Measurements from ENCODE around the gene CHD5.

The CHD5 gene

GRCh38 chr1:6172549-6172948 lies 7.6 kb downstream of the CHD5 start:
- DNase-seq = no peak

GRCh38 chr1:6171548-6172124 lies 8.5 kb downstream of the CHD5 start:
- no peak for DNase-seq

GRCh38 chr1:6170742-6171201 lies 9.3 kb downstream of the CHD5 start:
- no peak for DNase-seq

GRCh38 chr1:6170116-6170741 lies 9.9 kb downstream of the CHD5 start:
- DNase-seq = no peak

GRCh38 chr1:6168947-6169586 lies 11.1 kb downstream of the CHD5 start:
- no peak for DNase-seq

GRCh38 chr1:6167391-6168303 lies 12.5 kb downstream of the CHD5 start:
- DNase-seq = no peak

GRCh38 chr1:6166655-6167390 lies 13.3 kb downstream of the CHD5 start:
- no peak for DNase-seq

GRCh38 chr1:6166221-6166620 lies 13.9 kb downstream of the CHD5 start:
- DNase-seq = no peak

- no peak for DNase-seq
Measured at GRCh38 chr1:6165441-6165985, 14.6 kb downstream of the CHD5 start.

- no peak for DNase-seq
Measured at GRCh38 chr1:6165027-6165426, 15.1 kb downstream of the CHD5 start.

- no peak for DNase-seq
Measured at GRCh38 chr1:6163973-6164617, 16.0 kb downstream of the CHD5 start.

- DNase-seq = no peak
Measured at GRCh38 chr1:6163191-6163972, 16.7 kb downstream of the CHD5 start.

GRCh38 chr1:6162773-6163172 lies 17.3 kb downstream of the CHD5 start:
- no peak for DNase-seq

GRCh38 chr1:6162341-6162740 lies 17.8 kb downstream of the CHD5 start:
- no peak for DNase-seq

GRCh38 chr1:6158181-6158580 lies 21.9 kb downstream of the CHD5 start:
- DNase-seq = no peak

GRCh38 chr1:6157528-6158174 lies 22.5 kb downstream of the CHD5 start:
- DNase-seq = no peak

GRCh38 chr1:6157132-6157527 lies 23.0 kb downstream of the CHD5 start:
- no peak for DNase-seq

- DNase-seq = no peak
Measured at GRCh38 chr1:6154525-6155319, 25.4 kb downstream of the CHD5 start.

- no peak for DNase-seq
Measured at GRCh38 chr1:6152882-6153281, 27.2 kb downstream of the CHD5 start.

GRCh38 chr1:6152181-6152580 lies 27.9 kb downstream of the CHD5 start:
- no peak for DNase-seq

Measured in activated T-cell treated with anti-CD3 and anti-CD28 coated beads for 4 hours (primary cell).